ENCODE measurements around the gene TTLL3.
A peak's percentile ranks its signal among the peaks of the same experiment; 100 is the strongest.
"Not testable (repeated sequence)": the region's sequence is repeated elsewhere in the genome, so short reads cannot be mapped to it uniquely, and the experiment has no call there.

Gene TTLL3

DNA sequence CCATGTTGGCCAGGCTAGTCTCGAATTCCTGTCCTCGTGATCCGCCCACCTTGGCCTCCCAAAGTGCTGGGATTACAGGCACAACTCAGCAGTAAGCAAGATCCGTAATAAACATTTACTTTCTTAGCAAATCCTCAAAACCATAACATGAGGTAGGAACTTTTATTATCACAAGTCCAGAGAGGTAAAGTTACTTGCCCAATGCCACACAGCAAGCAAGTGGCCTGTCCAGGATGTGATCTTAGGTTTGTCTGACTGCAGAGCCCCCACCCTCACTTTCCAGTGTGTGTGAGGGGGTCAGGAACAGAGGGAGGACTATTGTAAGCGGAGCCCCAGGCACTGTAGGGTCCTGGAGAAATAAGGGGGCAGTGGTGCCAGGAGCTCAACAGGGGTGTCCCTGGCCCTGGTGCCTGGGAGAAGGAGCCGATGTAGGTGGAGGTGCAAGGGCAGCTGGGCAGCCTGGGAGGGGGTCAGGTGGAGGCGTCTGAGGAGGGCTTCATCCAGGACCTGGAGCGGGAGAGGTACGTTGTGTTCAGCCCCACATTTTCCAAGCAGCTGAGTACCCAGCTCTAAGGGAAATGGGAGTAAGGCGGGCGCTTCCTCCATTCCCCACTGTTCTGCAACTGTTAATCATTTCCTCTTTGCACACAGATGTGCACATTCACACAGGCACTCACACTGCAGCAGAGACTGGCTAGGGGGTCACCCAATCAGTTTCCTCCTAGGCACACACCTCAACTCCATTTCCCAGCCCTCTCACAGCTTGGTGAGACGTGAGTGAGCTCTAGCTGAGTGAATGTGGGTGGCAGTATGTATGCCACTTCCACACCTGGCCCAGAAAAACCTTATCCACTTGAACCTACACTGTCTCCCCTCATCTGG is 27.9 kb downstream of the TTLL3 start:
- DNase-seq (ENCODE audit: low read depth in 2 of 3, low spot score in 2 of 3): no peak

DNA sequence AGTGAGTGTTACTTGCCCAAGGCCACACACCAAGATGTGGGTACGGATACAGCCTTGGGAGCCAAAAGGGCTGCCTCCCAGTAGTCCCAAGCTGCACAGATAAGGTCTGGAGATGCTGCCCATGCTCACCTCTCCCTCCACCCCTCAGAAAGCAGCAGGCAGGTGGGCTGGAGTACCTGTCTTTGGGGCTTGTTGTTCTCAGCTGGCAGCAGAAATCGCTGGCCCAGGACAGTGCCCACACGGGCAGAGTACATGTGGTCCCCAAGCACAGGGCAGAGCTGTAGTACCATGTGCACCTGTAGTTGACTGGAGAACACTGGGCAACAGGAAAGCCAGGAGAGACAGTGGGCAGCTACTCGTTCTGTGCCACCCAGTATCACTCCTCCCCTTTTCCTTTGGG is 28.8 kb downstream of the TTLL3 start:
- DNase-seq (ENCODE audit: low read depth in 2 of 3, low spot score in 2 of 3): no peak

DNA sequence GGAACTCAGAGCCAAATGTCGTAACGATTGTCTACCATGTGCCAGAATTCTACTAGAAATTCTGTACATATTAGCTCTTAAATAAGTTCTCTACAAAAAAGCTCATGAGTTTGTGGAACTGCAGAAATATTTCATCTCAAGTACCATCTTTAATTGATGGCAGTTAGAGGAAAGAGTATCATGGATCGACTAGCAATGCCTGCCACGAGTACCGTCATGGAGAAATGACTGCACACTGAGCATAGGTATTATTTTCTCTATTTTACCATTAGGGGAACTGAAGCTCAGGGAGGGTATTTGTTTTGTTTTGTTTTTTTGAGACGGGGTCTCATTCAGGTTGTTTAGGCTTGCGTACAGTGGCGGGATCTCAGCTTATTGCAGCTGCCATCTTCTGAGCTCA is 31.0 kb downstream of the TTLL3 start:
- no peak for DNase-seq (ENCODE audit: low read depth in 2 of 3, low spot score in 2 of 3)

DNA sequence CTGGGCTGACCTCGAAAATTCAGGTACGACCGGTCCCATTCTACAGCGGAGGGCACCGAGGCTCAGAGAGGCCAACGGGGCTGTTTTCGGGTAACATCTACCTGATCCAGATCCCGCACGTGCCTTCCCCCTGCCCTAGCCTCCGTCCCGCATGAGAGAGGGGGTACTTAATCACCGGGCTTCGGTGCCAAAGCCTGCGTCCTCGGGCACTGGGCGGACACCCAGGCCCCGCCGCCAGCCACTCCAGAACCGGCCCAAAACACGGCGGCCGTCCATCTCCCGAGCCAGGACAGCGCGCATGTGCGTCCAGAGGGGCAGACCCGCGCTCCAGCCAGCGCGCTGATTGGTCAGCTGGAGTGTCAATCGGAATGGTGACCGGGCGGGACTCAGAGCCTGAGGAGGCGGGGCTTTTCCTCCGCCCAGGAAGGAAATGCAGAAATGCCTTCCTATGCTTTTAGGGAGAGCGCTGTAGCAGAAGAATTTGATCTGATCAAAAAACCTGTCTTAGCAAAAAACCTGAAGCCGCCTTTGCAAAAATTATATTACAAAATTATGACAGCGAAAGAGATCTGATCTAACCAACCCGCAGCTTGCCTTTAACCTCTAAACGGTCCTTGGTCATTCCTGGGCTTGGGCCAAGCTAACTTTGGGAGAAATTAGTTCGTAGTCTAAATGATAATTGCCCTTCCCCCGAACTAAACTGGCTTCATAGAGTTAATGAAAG is 33.8 kb downstream of the TTLL3 start, which contains the start of gene RPUSD3:
Gene RPUSD3, minus strand, starts transcription at position 294 of the 724 bp plus-strand sequence. Its CDS starts 18 bp downstream, at position 276.
- DNase-seq (ENCODE audit: low read depth in 2 of 3, low spot score in 2 of 3): peak; percentile 89 to 98 (median 97)

DNA sequence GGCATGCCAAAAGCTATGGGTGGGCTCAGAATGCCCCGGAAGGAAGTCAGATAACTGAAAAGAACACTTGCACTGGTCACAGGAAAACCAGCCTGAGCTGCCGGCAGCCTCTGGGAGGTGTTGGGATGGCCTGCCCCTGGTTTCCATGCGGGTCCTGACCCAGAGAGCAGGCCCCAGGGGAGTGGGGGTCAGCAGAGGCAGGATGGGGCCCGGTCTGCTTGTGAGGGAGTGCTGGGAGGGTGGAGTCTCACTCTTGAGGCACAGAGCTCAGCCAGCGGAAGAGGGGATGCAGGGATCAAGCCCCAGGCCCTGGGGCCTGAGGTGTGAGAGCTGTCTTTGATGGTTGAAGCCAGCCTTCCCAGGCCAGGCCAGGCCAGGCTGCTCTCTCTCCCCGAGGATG is 36.2 kb downstream of the TTLL3 start:
- DNase-seq (ENCODE audit: low read depth in 2 of 3, low spot score in 2 of 3): no peak

DNA sequence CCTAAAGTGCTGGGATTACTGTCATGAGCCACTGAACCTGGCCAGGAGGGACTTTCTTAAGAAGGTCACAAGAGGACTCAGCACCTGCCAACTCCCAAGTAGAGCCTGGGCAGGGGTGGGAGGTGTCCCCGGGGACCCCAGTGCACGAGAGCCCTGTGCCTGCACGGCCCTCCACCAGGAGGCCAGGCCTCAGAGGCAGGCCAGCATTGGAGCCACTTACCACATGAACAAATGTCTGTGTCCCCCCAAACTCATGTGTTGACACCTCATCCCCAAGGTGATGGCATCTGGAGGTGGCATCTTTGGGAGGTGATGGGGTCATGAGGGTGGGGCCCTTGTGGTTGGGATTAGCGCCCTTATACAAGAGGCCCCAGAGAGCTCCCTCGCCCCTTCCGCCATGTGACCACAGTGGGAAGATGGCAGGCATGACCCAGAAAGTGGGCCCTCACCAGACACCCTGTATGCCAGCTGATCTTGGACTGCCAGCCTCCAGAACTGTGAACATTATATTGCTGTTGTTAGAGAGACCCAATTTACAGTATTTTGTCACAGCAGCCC is 36.9 kb downstream of the TTLL3 start:
- no peak for DNase-seq (ENCODE audit: low read depth in 2 of 3, low spot score in 2 of 3)

DNA sequence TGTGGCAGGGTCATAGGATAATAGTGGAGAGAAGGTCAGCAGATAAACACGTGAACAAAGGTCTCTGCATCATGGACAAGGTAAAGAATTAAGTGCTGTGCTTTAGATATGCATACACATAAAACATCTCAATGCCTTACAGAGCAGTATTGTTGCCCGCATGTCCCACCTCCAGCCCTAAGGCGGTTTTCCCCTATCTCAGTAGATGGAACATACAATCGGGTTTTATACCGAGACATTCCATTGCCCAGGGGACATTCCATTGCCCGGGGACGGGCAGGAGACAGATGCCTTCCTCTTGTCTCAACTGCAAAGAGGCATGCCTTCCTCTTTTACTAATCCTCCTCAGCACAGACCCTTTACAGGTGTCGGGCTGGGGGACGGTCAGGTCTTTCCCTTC is 37.8 kb downstream of the TTLL3 start:
- DNase-seq (ENCODE audit: low read depth in 2 of 3, low spot score in 2 of 3): not testable (repeated sequence)

DNA sequence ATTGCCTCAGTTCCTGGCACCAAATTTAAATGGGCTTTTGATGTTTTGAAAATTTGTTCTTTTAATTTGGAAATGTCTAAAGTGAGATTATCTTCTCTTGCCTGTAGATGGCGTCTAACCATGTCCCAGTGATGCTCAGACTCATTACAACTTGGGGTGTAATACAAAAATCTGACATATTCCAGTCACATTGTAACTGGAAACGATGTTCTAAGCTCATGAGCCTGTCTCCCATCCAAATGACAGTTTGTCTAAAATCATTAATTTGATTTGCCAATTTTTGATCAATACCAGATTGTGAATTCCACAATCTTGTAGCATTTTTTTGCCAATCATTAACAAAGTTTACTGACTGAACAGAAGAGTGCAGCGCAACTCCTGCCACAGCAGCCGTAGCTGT is 38.8 kb downstream of the TTLL3 start:
- DNase-seq (ENCODE audit: low read depth in 2 of 3, low spot score in 2 of 3): not testable (repeated sequence)

DNA sequence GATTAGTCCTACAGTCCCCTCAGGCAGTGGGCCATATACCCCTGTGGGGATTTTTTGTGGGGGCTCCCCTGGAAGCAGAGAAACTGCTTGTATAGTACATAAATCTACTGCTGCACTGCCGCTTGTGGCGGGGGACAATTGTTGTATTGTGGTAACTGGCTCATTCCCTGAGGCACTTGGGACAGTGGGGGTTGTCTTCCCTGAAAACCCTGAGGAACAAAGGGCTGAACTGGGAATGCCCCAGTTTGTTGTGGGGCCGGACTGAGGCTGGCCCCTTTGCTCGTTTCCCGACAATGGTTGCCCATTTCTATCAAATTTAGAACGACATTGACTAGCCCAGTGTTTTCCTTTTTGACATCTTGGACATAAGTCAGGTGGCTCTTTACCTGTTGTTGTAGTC is 41.3 kb downstream of the TTLL3 start:
- not testable (repeated sequence) for DNase-seq (ENCODE audit: low read depth in 2 of 3, low spot score in 2 of 3)

DNA sequence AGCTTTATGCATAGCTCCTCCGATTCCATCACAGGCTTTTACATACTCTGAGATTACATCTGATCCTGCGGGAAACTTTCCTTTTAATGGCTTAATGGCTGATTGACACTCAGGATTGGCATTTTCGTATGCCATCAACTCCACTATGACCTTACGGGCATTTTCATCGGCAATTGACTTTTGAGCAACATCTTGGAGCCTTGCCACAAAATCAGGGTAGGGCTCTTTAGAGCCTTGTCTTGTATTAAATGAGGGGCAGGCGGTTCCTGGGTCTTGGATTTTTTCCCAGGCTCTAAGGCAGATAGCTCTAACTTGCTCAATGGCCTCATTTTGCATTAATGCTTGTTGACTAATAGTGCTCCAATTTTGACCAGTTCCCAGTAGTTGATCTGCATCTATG is 41.9 kb downstream of the TTLL3 start:
- not testable (repeated sequence) for DNase-seq (ENCODE audit: low read depth in 2 of 3, low spot score in 2 of 3)

DNA sequence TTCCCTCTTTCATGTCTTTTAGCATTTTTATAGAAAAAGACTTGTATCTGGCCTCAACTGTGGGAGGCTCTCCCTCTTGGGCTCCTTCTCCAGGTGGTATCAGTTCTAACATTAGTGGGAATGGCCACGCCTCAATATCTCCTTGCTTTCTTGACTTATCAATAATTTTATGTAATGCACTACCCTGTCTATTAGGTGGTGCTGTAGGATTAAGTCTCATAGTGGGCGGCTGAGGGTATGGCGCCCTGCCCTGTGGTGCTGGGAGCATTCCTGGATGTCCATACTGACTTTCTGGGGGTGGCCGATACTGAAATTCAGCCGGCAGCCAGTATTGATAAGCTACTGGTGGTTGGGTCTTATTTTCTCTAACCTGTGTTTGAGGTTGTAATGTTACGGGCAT is 42.5 kb downstream of the TTLL3 start:
- DNase-seq (ENCODE audit: low read depth in 2 of 3, low spot score in 2 of 3): no peak

DNA sequence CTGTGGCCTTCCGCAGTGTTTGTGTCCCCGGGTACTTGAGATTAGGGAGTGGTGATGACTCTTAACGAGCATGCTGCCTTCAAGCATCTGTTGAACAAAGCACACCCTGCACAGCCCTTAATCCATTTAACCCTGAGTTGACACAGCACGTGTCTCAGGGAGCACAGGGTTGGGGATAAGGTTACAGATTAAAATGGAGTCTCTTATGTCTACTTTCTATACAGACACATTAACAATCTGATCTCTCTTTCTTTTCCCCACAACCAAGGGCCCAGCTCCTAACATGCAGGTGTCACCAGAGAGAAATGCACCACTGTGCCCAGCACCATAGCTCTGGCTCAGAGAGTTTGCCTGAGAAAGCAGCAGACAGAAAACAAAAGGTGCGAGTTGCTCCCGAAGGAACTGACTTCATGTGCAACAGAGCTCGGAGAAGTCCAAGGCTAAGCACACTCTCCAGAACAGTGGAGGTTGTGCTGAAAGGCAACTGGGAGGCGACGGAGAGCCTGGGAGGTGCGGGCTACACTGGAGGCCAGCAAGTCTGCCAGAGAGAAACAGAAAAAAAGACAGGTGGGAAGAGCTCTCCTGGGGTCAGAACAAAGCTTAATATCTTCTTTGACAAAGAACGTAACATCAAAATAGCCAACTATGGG is 44.4 kb downstream of the TTLL3 start:
- not testable (repeated sequence) for DNase-seq (ENCODE audit: low read depth in 2 of 3, low spot score in 2 of 3)

DNA sequence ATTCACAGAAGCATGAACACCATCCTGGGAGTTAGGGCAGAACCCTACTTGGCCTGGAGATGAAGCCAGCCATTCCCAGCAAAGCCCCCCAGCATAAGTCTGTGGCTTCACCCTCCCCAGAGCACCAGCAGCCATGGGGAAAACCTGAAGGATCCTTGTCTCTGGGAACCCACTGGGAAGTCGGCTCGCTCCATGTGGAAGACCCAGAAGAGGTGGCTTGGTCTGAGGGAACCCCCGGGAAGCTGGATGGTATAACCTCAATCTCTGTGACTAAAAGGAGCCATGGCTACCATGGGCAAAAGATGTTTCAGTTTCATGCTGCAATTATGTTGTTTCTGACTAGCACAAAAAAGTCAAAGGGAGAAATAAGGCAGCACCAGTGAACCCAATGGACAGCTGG is 45.5 kb downstream of the TTLL3 start:
- DNase-seq (ENCODE audit: low read depth in 2 of 3, low spot score in 2 of 3): no peak

DNA sequence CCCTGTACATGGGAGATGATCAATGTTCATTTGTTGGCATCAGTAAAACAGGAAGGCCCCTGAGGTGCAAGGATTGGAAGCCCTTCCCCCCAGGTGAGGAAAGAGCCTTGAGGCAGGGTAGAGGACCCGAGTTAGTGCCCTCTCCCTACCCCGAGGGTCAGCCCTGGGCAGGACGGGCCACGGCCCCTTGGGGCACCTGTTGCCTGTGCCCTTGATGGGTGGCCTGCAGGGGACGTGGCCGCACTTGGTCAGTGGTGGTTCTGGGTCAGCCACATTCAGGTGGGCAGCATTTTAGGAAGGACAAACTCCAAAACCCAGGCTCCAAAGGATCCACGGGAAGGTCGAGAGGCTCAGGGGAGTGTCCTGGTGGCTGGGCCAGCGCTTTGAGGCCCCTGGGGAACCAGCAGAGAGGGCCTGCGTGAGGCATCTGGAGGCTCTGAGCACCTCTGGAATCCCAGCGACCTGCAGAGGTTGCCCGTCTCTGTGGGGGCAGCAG is 49.5 kb downstream of the TTLL3 start:
- DNase-seq (ENCODE audit: low read depth in 2 of 3, low spot score in 2 of 3): no peak

DNA sequence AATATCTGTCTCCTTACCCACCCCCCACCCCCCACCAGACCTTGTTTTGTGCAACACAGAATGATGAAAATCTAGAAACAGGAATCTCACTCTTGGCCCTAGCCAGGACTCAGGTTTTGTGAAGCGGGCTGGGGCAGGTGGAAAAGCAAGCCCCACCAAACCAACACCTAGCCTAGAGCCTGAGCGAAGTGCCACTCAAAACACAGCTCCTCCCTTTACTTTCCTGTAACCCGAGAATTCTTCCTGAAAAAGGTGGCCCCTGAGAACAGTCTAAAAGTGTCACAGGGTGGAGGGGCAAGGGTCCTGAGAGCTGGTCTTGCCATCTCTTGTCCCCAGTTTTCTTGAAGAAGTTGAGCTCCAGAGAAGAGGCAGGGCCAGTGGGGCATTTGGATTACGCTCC is 51.1 kb downstream of the TTLL3 start:
- DNase-seq (ENCODE audit: low read depth in 2 of 3, low spot score in 2 of 3): no peak

DNA sequence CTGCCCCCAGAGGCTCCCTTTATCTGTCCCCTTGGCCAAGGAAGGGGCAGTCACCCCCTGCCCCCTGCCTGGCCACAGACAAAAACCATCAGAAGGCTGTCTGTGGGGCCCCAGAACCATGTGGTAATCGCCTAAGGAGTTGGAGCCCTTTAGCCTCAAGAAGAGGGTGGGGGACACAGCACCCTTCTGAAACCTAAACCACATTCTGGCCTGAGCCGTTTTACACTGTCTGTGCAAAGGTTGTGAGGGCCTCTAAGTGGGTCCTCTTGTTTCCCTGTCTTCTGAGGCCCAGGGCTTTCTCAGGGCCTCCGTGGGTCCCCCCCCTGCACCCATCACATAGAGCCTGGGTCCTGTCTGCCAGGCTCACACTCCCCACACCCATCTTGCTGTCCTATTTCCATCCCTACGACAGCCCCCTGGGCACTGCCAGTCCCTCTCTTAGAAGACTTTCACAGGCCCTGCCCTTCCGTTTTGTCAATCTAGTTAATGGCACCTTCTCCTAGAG is 51.6 kb downstream of the TTLL3 start:
- DNase-seq (ENCODE audit: low read depth in 2 of 3, low spot score in 2 of 3): no peak

DNA sequence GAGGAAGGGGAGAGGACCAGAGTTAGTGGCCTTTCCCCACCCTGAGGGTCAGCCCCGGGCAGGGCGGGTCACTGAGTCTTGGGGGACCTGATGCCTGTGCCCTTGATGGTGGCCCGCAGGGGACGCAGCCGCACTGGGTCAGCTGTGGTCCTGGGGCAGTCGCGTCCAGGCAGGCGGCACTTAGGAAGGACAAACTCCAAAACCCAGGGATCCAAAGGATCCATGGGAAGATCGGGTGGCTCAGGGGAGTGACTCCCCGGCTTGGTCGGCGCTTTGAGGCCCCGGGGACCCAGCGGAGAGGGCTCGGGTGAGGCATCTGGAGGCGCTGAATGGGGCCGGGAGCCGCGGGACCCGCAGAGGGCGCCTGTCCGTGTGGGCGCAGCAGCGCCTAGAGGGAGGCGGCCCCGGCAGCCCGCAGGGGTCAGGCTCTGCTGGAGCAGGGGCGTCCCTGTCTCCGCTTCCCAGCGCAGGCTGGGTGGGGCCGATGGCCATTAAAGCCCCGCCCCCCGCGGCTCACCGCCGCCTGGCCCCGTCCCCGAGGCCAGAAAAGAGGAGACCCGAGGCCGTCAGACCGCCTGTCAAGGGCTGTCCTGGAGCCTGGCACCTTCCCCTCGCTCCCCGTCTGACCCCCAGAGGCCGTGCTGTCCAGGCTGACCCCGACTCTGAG is 52.5 kb downstream of the TTLL3 start:
- no peak for DNase-seq (ENCODE audit: low read depth in 2 of 3, low spot score in 2 of 3)

DNA sequence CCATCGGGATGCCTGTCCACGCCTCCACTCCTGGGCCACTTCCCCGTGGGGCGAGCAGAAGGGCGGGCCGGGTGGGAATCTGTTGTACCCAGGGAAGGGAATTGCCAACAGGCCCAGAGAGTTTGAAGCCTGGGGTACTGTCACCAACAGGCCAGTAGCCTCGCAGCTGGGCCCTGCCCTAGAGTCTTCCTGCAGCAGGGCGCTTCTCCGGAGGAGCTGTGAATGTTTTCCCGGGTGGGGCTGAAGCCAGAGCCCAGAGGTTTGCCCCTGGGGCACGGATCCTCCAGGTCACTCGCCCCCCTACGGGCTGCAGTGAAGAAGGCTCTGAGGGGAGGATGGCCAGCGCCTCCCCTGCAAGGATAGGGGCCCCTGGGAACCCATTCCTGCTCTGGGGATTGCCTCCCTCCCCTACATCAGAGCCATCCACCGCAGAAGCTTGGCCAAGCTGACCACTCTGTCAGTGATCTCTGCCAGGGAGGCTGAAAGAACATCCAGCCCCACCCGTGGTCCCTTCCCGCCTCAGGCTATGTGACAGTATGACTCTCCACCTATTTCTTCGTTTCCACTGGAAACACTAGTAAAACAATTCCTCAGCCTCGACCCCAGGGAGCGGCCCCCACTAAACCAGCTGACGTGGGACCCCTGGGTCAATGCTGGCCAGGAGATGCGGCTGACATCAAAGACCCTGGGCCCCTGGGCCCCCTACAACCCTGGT is 53.2 kb downstream of the TTLL3 start:
- no peak for DNase-seq (ENCODE audit: low read depth in 2 of 3, low spot score in 2 of 3)

DNA sequence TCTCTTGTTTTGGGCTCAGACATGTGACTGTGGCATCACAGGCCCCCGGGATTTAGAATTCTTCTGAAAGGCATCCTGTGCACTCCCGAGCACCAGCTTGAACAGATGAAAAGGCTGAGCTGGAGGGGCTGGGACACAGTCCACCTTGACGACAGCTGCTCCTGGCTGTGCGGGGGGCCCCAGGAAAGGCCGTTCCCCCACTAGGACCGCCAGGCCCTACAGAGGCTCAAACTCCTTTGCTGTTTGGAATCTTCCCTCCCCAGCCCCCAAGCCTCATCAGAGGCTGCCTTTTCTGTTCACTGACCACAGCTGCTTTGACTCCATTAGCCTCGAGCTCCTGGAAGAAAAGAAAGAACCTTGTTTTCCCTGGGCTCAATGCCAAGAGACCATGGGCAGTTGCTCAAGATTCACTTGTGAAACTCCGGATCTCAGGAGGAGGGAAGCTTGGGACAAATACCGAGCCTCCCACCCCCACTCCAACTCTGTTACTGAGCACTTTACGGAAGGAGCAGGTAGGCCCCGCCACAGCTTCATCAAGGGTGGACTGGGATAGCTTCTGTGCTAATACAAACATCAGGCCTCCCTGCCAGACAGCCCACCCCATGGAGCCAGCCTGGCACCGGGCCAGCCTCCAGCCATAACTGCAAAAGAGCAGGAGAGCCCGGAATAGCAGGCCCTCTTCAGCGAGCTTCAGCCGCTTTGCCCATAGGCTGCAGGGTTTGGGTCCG is 54.3 kb downstream of the TTLL3 start:
- no peak for DNase-seq (ENCODE audit: low read depth in 2 of 3, low spot score in 2 of 3)

Data from activated CD8-positive, alpha-beta memory T cell treated with anti-CD3 and anti-CD28 coated beads for 48 hours (primary cell).